ENCODE measurements around the gene ZBTB6. TPM values are rescaled to one million over a fixed set of nuclear protein-coding genes. Genes with fewer than 3 reads are reported as not detected.

The ZBTB6 gene
- total and polyA plus RNA-seq, 7 experiments from 2014 or later: 2.0 to 17.8 (median 5.4) TPM

- H3K4me3 Mint-ChIP-seq: peak within 1 kb of the TSS in 1 of 10 donors; percentile 99
- Histone ChIP-seq H3K36me3 (ENCODE audit: control insufficient read depth in 2 of 3, insufficient read depth in 3 of 3, low read length in 3 of 3) (peaks cover 0 to 11% (median 0%) of the 10 kb centered on the region in 3 experiments), H3K27ac (ENCODE audit: low read depth, low read length) (peak within 1 kb of the TSS; percentile 94), H3K4me1 (ENCODE audit: control insufficient read depth in 2 of 2, insufficient read depth in 2 of 2, low read length in 2 of 2) (peaks cover 8 to 11% of the 10 kb centered on the region in 2 donors), H3K27me3 (ENCODE audit: control insufficient read depth in 2 of 2, insufficient read depth in 2 of 2, low read length in 2 of 2) (no peaks in the 10 kb centered on the region), H3K9me3 (ENCODE audit: control insufficient read depth in 2 of 3, low read length in 3 of 3) (no peaks in the 10 kb centered on the region), H3K4me3 (ENCODE audit: low read length) (peak within 1 kb of the TSS; percentile 75)
- intact Hi-C loops (cut with micrococcal nuclease): loop anchor here (1.0 kb wide), 3 partner anchors 9 to 26 kb away; partner anchors contain the start of genes RC3H2 (in 2 of the 2) and ZBTB6 (in 2 of the 2)
- peaks cover 0 to 1% (median 0%) of the 10 kb centered on the region in 11 donors for H3K9me3 Mint-ChIP-seq
- ChIA-PET POLR2A (interaction anchor here (0.7 to 3.5 kb wide), 7 partner anchors 9 to 96 kb away, joined by 3 to 29 read pairs (median 4); partner anchors contain the start of genes RABGAP1, RC3H2 and ZBTB6), CTCF (interaction anchor here (1.0 kb wide), 1 partner anchor 26 kb away, joined by 3 read pairs; the partner anchor contains the start of gene RC3H2)
- peak; percentile 74 to 90 (median 80) for DNase-seq
- peak within 1 kb of the TSS in 5 of 9 donors; percentile 86 to 97 (median 97) for H3K27ac Mint-ChIP-seq
- peaks cover 0 to 7% (median 3%) of the 10 kb centered on the region in 5 donors for H3K36me3 Mint-ChIP-seq
- no peaks in the 10 kb centered on the region for H3K27me3 Mint-ChIP-seq
- H3K4me1 Mint-ChIP-seq: peaks cover 20 to 39% (median 30%) of the 10 kb centered on the region in 7 donors
- peak; percentile 99 for ATAC-seq
Observed at GRCh38 chr9:122931226-122932121, 18.4 kb upstream of the ZBTB6 start, which contains the start of gene ZBTB26. TSS of gene ZBTB26 (minus strand) at chr9:122931512. CDS start at chr9:122919934, 11,578 bp downstream.

DNA sequence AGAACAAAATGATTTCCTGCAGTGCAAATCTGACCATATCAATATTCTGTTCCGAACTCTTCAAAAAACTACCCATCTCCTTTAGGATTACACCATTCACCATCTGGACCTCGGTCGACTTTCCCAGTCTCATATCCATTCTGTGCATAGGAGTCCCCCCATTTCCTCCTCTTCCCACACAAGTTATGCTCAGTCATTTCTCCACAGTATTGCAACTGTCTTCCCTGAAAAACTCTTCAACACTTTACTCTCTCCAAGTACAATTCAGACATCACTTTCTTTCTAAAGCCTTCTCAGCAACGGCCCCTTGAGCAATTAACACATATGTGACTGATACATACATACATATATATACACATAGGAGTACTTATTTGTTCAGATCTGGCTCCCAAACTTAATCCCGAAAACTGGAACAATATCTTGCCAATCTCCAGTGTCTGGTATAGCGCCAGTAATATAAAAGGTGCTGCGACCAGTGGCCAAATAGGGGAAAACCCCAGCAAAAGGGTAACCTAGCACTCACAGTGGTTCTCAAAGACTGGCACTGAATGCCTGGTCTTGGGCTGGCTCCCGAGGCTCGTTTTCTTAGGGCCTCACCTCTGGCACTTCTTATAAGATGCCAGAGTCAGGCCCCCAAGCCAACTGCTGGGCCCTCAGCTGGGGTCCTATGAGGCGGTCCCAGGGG lies 17.6 kb upstream of the ZBTB6 start:
- Mint-ChIP-seq H3K4me3 (no peak overlapping the region), H3K36me3 (peaks cover 0 to 6% (median 0%) of the 10 kb centered on the region in 5 donors), H3K4me1 (peaks cover 18 to 32% (median 25%) of the 10 kb centered on the region in 7 donors), H3K27me3 (no peaks in the 10 kb centered on the region), H3K9me3 (peaks cover 0 to 1% (median 0%) of the 10 kb centered on the region in 11 donors), H3K27ac (peak overlapping the region in 1 of 9 donors; percentile 65)
- H3K4me1 ChIP-seq (ENCODE audit: control insufficient read depth in 2 of 2, insufficient read depth in 2 of 2, low read length in 2 of 2): peaks cover 8 to 11% of the 10 kb centered on the region in 2 donors
- H3K27me3 ChIP-seq (ENCODE audit: control insufficient read depth in 2 of 2, insufficient read depth in 2 of 2, low read length in 2 of 2): no peaks in the 10 kb centered on the region
- POLR2A ChIA-PET: interaction anchor here (1.3 to 3.5 kb wide), 6 partner anchors 10 to 27 kb away, joined by 4 to 29 read pairs (median 19); partner anchors contain the start of genes RABGAP1, RC3H2 and ZBTB6
- peak overlapping the region; percentile 75 for H3K4me3 ChIP-seq (ENCODE audit: low read length)
- peaks cover 0 to 7% (median 0%) of the 10 kb centered on the region in 3 experiments for H3K36me3 ChIP-seq (ENCODE audit: control insufficient read depth in 2 of 3, insufficient read depth in 3 of 3, low read length in 3 of 3)
- no peaks in the 10 kb centered on the region for H3K9me3 ChIP-seq (ENCODE audit: control insufficient read depth in 2 of 3, low read length in 3 of 3)
- CTCF ChIA-PET: interaction anchor here (1.2 kb wide), 1 partner anchor 18 kb away, joined by 5 read pairs; no protein-coding TSS in a partner anchor
- DNase-seq (peak in 3 of 9 donors; percentile 7 to 25 (median 11)), ATAC-seq (no peak)
- H3K27ac ChIP-seq (ENCODE audit: low read depth, low read length): peak overlapping the region; percentile 94
- intact Hi-C loops (cut with micrococcal nuclease): loop anchor here (1.0 kb wide), 3 partner anchors 10 to 25 kb away; partner anchors contain the start of genes RC3H2 (in 2 of the 2) and ZBTB6 (in 2 of the 2)

DNA sequence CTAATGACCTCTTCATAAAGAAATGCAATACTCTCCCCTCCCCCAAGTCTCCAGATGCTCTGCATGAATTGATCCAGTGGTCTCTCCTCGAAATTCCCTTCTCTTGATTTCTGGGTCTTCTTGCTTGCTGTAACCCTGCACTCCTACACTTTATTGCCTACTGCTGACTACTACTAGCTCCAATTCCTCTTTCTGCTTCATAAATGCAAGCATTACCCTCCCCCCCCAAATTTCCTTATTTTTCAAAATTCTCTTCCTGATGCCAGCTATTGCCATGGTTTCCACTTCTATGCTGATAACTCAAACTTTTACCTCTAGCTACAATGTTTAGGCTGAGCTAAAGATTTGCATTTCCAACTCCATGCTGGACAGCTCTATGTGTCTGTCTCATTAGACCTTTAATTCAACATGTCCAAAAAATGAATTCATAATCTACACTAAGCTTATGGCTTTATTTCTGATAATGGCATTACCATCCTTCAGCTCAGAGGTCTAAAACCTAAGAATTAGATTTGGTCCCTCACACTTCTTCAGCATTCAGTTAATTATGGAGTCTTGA lies 16.8 kb upstream of the ZBTB6 start:
- Mint-ChIP-seq H3K4me1 (peaks cover 16 to 28% (median 20%) of the 10 kb centered on the region in 7 donors), H3K4me3 (no peak overlapping the region), H3K9me3 (peaks cover 0 to 1% (median 0%) of the 10 kb centered on the region in 11 donors), H3K27me3 (no peaks in the 10 kb centered on the region), H3K27ac (no peak overlapping the region), H3K36me3 (peaks cover 0 to 6% (median 0%) of the 10 kb centered on the region in 5 donors)
- H3K4me3 ChIP-seq (ENCODE audit: low read length): no peak overlapping the region
- no peak for ATAC-seq
- no peak for DNase-seq
- ChIA-PET CTCF (interaction anchor here (1.2 kb wide), 1 partner anchor 17 kb away, joined by 5 read pairs; no protein-coding TSS in a partner anchor), POLR2A (interaction anchor here (0.5 to 2.0 kb wide), 5 partner anchors 11 to 317 kb away, joined by 3 to 13 read pairs (median 4); partner anchors contain the start of genes RABGAP1 and ZBTB6)
- peaks cover 0 to 7% (median 0%) of the 10 kb centered on the region in 3 experiments for H3K36me3 ChIP-seq (ENCODE audit: control insufficient read depth in 2 of 3, insufficient read depth in 3 of 3, low read length in 3 of 3)
- peak overlapping the region; percentile 19 for H3K27ac ChIP-seq (ENCODE audit: low read depth, low read length)
- intact Hi-C loops (cut with micrococcal nuclease): no loop called here
- no peaks in the 10 kb centered on the region for H3K9me3 ChIP-seq (ENCODE audit: control insufficient read depth in 2 of 3, low read length in 3 of 3)
- H3K4me1 ChIP-seq (ENCODE audit: control insufficient read depth in 2 of 2, insufficient read depth in 2 of 2, low read length in 2 of 2): peaks cover 8 to 11% of the 10 kb centered on the region in 2 donors
- no peaks in the 10 kb centered on the region for H3K27me3 ChIP-seq (ENCODE audit: control insufficient read depth in 2 of 2, insufficient read depth in 2 of 2, low read length in 2 of 2)

GRCh38 chr9:122923947-122924346 lies 10.8 kb upstream of the ZBTB6 start:
- Histone ChIP-seq H3K4me3 (ENCODE audit: low read length) (no peak overlapping the region), H3K4me1 (ENCODE audit: control insufficient read depth in 2 of 2, insufficient read depth in 2 of 2, low read length in 2 of 2) (no peaks in the 10 kb centered on the region), H3K27ac (ENCODE audit: low read depth, low read length) (no peak overlapping the region), H3K9me3 (ENCODE audit: control insufficient read depth in 2 of 3, low read length in 3 of 3) (no peaks in the 10 kb centered on the region), H3K36me3 (ENCODE audit: control insufficient read depth in 2 of 3, insufficient read depth in 3 of 3, low read length in 3 of 3) (peaks cover 0 to 13% (median 0%) of the 10 kb centered on the region in 3 experiments), H3K27me3 (ENCODE audit: control insufficient read depth in 2 of 2, insufficient read depth in 2 of 2, low read length in 2 of 2) (no peaks in the 10 kb centered on the region)
- DNase-seq (no peak), ATAC-seq (no peak)
- Mint-ChIP-seq H3K27me3 (no peaks in the 10 kb centered on the region), H3K36me3 (peaks cover 0 to 24% (median 5%) of the 10 kb centered on the region in 5 donors), H3K4me3 (no peak overlapping the region), H3K27ac (no peak overlapping the region), H3K4me1 (peaks cover 0 to 14% (median 5%) of the 10 kb centered on the region in 7 donors), H3K9me3 (no peaks in the 10 kb centered on the region)
- ChIA-PET POLR2A (interaction anchor here (0.6 kb wide), 2 partner anchors 14 to 50 kb away, joined by 3 read pairs; no protein-coding TSS in a partner anchor), CTCF (no interaction called here)
- intact Hi-C loops (cut with micrococcal nuclease): no loop called here

DNA sequence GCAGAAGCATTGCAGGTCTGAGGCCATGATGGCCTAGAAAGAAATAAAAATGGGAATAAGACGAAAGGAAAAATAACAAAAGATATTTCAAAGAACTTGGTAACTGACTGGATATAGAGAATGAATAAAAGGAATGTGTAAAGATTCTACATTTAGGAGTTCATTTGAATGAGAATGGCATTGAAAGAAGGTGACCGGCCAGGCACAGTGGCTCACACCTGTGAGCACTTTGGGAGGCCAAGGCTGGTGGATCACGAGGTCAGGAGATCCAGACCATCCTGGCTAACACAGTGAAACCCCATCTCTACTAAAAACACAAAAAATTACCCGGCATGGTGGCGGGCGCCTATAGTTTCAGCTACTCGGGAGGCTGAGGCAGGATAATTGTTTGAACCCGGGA lies 9.6 kb upstream of the ZBTB6 start:
- Mint-ChIP-seq H3K4me3 (no peak overlapping the region), H3K9me3 (no peaks in the 10 kb centered on the region), H3K36me3 (peaks cover 0 to 32% (median 7%) of the 10 kb centered on the region in 5 donors), H3K4me1 (peaks cover 0 to 14% (median 5%) of the 10 kb centered on the region in 7 donors), H3K27me3 (no peaks in the 10 kb centered on the region), H3K27ac (peak overlapping the region in 1 of 9 donors; percentile 51)
- ChIA-PET POLR2A (no interaction called here), CTCF (no interaction called here)
- intact Hi-C loops (cut with micrococcal nuclease): no loop called here
- no peak for DNase-seq
- H3K36me3 ChIP-seq (ENCODE audit: control insufficient read depth in 2 of 3, insufficient read depth in 3 of 3, low read length in 3 of 3): peaks cover 0 to 22% (median 0%) of the 10 kb centered on the region in 3 experiments
- no peaks in the 10 kb centered on the region for H3K27me3 ChIP-seq (ENCODE audit: control insufficient read depth in 2 of 2, insufficient read depth in 2 of 2, low read length in 2 of 2)
- no peaks in the 10 kb centered on the region for H3K4me1 ChIP-seq (ENCODE audit: control insufficient read depth in 2 of 2, insufficient read depth in 2 of 2, low read length in 2 of 2)
- H3K9me3 ChIP-seq (ENCODE audit: control insufficient read depth in 2 of 3, low read length in 3 of 3): no peaks in the 10 kb centered on the region
- no peak overlapping the region for H3K27ac ChIP-seq (ENCODE audit: low read depth, low read length)
- no peak for ATAC-seq
- no peak overlapping the region for H3K4me3 ChIP-seq (ENCODE audit: low read length)

Data from naive thymus-derived CD4-positive, alpha-beta T cell (primary cell).